GM12864 (cell line): Measurements from ENCODE around the gene LHX5.

Experiments
- DNase-seq: peaks from one replicate; pipeline ENCODE4 v3.0.0-alpha.2; 2011; ENCODE audit warnings: low read depth
- H3K4me3 ChIP-seq: 2 replicates; pipeline ENCODE4 v1.5.1; 2011; ENCODE audit warnings: mild to moderate bottlenecking, low read depth, low read length, control low read depth
- CTCF ChIP-seq: IDR thresholded peaks from 2 replicates; pipeline ENCODE4 v1.5.1; 2011; ENCODE audit warnings: low read depth, mild to moderate bottlenecking, moderate library complexity, low read length, control low read depth, inconsistent platforms; ENCODE audit errors: missing control alignments

The LHX5 gene

GRCh38 chr12:113464452-113464775 is 7.3 kb downstream of the LHX5 start:
- DNase-seq = no peak
- no peak for TF ChIP-seq CTCF
- no peak overlapping the region for H3K4me3 ChIP-seq

GRCh38 chr12:113463746-113464451 is 7.8 kb downstream of the LHX5 start:
- TF ChIP-seq CTCF = no peak
- no peak for DNase-seq
- H3K4me3 ChIP-seq = no peak overlapping the region

GRCh38 chr12:113462998-113463745 is 8.5 kb downstream of the LHX5 start:
- DNase-seq = no peak

GRCh38 chr12:113462117-113462774 is 9.4 kb downstream of the LHX5 start:
- no peak for DNase-seq
- no peak overlapping the region for H3K4me3 ChIP-seq
- peak; percentile 90 for TF ChIP-seq CTCF

More at GRCh38 chr12:113462998-113463745, 8.5 kb downstream of the LHX5 start:
- no peak overlapping the region for H3K4me3 ChIP-seq
- no peak for TF ChIP-seq CTCF

- DNase-seq = no peak
- H3K4me3 ChIP-seq = no peak overlapping the region
- TF ChIP-seq CTCF = peak; percentile 70
Measured at GRCh38 chr12:113461666-113462065, 10.0 kb downstream of the LHX5 start.

GRCh38 chr12:113459981-113460380 is 11.7 kb downstream of the LHX5 start:
- DNase-seq = no peak
- no peak for TF ChIP-seq CTCF
- no peak overlapping the region for H3K4me3 ChIP-seq
